ENCODE measurements around the gene ADCY9.

ADCY9 gene

DNA sequence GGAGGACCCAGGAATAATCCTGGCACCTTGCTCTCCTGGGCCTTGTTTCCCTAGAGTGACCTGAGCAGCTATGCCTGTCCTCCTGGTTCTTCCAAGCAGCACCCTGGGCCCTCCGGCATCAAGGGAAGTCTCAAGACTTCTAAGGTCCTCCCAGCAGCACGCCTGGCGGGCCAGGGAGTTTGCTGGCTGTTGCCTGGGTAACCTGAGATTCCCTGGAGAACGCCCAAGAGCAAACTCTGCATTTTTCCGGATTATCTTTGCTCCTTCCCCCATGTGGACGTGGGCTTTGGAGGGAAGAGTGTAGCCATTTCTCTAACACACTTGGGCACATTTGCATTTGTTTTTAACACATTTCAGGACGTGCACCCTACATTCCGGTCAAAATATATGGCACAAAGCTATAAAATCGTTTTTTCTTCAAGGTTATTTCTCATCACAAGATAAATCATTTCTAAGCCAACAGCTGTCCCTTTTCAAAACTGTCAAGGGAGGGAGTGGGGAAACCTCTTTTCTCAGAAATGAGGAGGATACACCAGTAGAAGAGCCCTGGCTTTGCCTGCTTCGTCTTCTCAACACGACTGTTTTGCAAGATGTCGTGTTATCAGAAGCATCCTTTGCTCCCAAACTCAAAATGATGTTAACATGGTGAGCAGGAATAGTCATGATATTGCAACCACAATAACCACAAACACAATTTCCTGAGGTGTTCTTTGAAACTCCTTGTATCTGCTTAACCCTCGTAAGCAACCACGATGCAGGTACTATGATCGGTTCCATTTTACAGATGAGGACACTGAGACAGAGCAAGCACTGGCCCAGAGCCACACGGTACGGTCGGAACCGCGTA lies 116.5 kb downstream of the ADCY9 start:
- no peak for DNase-seq

DNA sequence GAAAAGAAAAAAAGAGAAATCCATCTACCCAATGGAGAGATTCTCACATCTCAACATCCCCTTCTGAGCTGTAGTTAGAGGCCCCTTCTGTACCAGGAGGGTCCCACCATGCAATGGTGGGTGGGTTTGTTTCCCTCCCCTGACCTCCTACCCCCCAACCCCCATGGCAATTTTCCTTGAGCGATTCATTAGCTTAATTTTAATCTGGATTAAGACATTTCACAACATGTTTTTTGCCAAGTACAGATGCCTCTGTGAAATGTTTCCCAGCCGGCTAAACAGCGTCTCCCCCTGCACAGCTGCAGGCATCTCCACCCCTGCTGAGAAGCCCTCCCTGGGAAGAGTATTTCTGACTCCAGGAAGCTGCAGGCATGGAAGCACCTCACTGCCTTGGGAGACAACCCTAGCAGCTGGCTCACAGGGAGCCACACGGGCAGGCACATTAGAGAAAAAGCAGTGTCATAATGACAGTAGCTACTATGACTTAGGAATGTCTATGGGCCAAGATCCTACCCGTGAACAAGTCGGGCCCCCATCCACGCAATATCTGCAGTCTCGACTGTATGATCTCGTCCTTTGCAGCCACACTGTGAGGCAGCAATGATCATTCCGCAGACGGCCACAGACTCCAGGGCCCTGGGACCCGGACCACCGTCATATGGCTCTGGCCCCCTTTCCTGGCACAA lies 117.3 kb downstream of the ADCY9 start:
- DNase-seq = no peak

DNA sequence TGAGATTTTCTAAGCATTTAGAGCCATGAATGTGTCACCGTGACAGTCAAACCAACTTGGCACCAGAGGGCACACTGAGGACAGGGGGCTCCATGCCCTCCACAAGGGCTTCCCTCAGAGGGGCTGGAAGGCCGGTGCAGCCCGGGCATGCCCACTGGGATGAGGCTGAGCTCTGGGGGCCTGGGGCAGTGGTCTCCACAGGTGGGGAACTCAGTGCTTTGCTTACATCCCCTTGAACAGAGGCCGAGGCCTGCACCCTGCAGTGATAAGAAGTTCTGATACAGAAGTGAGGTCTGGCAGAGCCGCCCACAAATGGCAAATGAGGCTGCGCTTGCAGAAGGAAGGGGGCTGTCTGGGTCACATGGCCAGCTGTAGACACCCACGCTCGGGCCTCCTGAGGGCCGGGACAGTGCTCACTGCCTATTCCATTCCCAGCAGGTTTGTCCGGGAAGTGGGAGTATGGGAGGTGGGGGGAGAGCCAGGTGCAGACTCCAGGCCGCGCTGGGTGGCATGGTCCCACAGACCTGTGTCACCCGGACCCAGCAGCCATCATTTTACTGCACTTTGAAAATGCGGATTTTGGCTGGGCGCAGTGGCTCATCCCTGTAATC lies 118.9 kb downstream of the ADCY9 start:
- DNase-seq = no peak

DNA sequence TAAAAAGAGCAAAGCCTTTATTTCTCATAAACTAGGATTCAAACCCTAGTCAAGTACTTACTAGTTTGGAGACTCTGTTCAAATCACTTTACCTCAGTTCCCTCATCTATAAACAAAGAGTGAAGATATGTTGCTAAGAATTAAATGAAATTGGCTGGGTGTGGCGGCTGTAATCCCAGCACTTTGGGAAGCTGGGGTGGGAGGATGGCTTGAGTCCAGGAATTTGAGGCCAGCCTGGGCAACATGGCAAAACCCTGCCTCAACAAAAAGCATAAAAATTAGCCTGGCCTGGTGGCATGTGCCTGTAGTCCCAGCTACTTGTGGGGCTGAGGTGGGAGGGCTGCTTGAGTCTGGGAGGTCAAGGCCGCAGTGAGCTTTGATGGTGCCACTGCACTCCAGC lies 121.2 kb downstream of the ADCY9 start:
- no peak for DNase-seq

DNA sequence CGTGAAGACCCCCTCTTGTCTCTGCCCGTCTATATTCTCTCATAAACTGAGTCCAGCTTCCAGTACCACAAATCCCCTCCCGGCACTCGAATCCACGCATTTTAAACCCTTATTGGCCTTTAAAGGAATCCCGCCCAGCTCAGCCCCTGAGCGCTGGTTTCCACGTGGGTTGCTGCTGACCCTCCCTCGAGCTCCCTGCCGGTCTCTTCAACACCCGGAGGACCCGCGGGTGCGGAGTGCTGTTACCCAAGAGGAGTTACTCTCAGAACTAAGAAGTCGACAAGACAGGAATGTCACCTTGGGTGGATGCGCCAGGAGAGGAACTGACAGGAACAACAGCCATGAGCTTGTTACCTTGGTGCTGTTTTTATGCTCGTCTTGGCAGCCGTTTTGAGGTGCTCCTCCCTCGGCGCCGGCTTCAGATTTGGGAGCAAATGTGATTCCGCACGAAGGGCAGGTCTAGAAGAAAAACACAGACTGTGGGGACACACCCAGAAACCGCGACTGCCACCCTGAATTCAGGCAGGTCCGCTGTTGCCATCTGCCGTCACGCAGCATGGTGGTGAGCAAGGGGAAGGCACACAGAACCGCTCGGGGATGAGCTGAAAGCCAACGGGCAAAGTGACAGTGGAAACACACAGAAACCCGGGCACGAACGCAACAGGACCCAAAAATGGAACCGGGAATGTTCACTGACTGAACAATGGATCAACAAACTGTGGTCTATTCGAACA lies 123.0 kb downstream of the ADCY9 start:
- DNase-seq = no peak

DNA sequence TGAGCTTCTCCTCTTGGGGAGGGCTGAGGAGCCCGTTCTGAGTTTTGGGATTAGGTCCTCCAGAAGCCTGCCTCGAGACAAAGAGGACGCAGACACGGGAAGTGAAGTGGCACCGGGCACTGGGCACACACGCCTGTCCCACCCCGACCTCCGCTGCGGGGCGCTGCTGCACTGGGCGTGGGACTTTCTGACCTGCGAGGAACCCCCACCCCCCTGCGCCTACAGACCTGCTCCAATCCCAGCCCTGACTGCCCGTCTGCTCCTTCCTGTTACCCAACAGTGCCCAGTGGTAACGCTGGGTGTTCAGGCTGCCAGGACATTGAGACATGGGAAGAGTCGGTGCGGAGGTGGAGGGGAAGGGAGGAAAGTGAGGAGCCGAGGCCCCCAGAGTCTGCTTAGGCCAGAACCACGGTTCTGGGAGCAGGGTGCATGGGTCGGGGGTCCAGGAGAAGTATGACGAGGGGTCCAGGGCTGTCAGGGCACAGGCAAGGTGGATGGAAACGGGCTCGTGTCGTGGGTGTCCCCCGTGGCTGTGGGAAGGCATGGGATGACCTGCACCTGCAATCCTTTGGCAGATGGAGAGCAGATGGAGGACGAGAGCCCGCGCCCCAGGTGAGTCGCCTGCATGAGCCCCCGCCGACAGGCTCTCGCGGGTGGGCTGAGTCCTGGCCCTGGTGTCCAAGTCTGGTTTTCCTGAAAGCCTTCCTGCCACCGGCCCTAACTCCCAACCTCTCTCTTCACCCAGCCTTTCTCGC lies 123.8 kb downstream of the ADCY9 start:
- no peak for DNase-seq

DNA sequence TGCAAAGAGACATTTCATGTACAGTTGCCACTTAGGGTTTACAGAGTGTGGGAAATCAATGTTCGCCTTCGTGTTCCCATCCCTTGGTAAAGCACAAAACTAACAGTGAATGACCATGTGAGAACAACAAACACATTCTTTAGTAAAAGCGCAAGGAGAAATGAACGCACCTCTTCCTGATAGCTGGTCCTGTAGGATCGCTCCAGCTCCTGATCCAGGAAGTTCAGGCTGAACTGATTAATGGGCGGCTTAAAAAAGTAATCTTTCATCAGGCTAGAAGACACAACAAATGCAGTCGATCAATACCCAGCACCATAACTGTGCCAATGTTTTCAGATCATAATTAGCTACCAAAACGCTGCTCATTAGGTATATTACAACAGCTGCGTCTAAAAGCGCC lies 127.4 kb downstream of the ADCY9 start:
- no peak for DNase-seq

DNA sequence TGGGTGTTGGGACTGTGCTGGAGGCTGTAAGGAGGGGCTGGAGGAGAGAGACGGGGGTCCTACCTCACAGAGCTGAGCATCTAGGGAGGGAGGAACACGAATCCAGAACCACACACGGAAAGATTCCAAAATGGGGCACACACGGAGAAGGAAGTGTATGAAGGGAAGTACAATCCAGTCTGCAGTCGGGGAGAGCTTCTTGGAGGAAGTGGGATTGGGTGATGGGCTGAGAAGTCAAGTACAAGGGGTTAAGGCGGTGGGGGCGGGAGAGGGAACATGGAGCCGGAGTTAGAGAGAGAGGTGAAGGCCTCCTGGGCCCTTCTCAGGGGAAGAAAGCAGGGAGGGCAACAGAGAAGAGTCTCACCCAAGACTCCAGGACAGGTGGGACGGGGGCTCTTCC lies 128.2 kb downstream of the ADCY9 start:
- DNase-seq = no peak

DNA sequence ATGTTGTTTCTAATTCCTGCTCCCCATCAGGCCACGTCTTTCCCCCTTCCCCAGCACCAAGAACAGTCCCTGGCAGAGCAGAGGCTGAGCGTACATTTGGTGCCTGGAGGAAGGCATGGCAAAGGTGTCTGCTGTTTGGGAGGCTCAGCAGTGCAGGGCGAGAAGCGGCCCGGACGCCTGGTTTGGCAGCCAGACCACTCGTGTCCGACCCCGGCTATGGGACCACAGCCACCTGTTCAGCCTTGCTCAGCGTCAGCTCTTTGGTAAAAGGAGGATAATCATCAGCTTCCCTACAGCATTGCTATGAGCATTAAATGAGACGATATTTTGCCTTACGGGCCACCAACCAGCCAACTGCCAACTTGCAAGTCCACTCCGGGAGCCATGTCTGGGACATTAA lies 129.0 kb downstream of the ADCY9 start:
- DNase-seq = no peak

DNA sequence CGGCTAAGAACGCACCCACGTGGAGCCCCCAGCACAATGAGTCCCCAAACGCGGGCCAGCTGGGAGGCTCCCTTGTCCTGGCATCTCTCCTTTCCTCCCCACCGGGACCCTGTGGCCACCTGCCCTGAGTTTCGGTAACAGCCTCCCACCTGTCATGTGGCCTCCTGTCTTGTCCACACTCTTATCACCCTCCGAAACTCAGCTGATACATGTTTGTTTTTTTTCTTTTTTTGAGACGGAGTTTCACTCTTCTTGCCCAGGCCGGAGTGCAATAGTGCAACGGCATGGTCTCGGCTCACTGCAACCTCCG lies 130.1 kb downstream of the ADCY9 start:
- no peak for DNase-seq

DNA sequence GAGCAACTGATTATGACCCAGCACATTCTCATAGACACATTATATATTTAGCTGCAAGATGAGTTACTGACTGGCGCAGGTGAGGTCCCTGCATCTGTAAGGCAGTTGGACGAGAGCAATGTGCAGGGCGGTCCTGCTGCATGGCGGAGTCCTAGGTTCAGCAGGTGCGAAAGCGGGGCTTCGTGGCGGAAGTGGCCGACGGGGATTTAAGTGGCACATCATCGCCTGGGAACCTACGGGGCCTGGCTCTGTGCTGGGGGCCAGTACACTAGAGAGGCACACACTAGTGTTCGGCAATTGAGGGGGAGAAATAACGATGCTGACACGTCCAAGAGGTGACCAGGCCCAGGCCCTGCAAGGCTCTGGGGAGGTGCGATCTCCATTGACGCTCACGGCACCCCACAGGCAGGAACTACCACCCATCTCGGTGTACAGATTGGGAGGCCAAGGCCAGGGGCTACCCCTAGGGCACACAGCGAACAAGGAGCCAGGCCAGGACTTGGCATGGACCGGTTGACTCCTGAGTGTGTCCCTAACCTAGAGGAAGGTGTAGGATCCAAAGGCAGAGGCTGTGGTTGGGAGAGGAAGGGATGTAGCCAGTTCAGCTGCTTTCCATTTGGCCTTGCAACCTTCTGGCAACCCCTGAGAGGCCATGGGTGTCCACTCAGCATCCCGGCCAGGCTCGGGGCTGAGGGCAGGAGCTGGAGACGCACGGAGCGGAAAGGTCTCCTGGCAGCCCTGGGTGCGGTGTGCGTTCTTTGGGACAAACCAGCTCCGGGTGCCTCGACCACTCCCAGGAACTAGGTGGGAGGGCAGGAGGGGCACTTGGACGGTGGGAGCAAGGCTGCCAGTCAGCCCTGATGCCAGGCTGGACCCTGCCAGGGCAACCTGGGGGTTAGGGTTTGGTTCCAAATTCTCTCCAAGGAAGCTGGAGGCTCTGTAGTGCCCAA lies 131.9 kb downstream of the ADCY9 start:
- no peak for DNase-seq

DNA sequence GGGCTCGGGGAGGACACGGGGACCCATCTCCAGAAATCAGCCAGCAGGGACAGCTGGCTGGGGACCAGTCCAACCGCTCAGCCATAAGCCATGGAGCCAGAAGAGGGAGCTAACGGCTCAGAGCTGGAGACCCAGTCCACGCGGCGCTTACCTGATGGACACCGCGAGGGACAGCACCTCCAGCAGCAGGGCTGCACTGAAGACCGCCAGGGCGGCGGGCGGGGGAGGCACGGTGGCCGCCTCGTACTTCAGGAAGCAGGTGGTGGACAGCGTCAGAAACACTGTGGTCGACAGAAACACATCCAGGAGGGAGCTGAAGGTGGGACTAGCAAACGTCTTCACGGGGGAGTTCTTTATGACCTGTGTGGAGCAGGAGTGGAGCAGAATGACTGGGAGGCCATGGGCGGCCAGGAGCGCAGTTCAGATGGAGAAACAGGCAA lies 133.1 kb downstream of the ADCY9 start:
- DNase-seq = peak; percentile 48

DNA sequence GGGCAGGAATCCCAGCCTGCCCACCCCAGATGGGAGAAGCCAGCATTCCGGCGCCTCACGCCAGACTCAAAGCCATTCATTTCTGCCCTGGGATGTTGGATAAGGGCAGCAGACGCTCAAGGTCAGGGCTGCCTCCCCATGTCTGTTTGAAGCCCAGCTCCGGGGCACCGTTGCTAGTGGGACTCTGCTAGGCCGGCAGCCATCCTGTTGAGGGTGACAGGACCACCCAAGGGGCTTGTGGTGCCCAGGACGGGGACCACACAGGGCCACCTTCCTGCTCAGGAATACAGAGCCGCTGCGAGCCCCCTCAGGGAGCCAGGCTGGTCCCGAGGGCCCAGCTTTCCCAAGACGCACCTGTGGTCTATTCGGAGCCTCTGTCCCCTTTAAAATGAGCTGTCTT lies 134.0 kb downstream of the ADCY9 start:
- no peak for DNase-seq

DNA sequence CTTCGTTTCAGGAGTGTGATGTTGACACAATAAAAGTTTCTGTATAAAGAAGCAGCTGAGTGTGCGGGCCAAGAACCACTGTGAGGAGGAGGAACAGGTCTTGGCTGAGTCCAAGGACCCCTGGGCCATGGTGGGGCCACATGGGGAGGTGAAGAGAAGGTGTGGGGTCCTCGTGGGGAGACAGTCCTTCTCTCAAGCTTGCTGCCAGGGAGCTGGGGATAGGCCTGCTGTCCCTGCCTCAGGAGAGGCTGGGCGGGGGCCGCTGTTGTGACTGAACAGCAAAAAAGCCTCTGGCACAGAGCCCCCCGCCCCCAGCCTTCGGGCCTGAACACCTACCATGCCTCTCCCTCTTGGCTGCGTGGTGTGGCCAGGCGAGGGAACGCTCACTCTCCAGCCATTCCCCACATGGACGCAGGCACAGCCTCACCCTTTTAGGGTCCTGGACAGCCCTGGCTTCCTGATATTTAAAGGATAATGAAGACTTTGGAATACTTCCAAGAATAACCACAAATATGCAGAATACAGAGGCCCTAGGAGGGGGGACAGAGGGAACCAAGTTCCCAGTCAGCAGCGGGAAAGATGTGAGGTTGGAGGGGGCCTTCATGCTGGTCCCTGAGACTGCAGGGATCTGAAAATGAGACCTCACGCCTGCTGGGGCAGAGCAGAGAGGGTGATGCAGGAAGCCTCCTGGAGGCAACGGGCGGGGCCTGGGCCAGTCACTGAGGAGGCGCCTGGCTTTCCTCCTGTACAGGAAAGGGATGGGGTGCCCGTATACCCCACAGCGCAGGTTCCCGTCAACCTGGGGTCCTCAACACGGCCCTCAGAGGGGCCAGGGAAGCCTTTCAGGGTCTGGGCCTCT lies 135.8 kb downstream of the ADCY9 start:
- DNase-seq = no peak

DNA sequence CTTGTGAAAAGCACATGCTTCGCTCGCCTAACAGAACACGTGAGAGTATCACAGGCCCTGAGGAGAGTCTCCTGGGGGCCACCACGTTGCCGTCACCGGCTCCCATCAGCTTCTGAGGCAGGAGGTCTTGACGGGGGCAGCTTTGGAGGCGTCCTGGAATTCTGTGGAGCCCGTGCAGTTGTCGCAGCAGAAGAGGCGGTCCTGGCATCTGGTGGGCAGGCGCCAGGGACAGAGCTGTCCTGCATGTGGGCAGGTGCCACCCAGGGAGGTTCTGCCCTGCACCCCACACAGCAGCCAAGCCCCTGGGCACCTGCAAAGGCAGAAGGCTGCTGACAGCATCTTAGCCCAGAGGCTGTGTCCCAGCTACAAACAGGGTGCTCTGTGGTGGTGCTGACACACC lies 136.7 kb downstream of the ADCY9 start:
- no peak for DNase-seq

DNA sequence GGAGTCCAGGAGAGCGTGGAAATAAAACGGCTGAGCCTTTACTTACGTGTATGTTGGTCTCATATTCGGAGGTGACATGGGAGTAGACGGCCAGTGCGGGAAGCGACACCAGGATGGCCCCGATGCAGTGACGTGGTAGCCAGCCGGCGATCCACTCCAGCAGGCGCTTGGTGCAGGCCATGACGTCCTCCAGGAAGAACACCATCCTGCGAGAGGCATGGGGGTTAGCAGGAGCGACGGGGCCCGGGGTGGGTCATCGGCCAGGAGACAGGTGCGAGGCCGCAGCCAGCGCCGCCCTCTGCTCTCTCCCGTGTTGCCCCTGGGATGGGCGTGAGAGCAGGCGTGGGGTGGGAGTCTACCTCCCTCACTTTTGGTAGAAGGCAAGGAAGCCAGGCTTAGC lies 137.2 kb downstream of the ADCY9 start:
- no peak for DNase-seq

DNA sequence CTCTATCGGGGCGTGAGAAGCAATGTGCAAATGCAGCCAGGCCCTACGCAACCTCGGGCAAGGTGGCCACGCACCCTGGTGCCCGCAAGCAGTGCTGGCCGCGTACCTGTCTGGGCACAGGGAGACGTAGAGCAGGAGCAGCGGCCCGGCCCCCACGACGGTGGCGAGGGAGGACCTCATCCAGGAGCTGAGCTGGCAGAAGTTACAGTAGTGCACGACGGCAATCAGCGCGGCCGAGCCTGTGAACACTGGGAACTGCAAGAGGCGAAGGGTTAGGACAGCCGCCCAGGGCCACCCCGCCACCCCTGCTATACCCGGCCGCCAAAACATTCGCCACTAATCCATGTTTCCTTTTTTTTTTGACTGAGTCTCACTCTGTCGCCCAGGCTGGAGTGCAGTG lies 138.9 kb downstream of the ADCY9 start:
- no peak for DNase-seq

DNA sequence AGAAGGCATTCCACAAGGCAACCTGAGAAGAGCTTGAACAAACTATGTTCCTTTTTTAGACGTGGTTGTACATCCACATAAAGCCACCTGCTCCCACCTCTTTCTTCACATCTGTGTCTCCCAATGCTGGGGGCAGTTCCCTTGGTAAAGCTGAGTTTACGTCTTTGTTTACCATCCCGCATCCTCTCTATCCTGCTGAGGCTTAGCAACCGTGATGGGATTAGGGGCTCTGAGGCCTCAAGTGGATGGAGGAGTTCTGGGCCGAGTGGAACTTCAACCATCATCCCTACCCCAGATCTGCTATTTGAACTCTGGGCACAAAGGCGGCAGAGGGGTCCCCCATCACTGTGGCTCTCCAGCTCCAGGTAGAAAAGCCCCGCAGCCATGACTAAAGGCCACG lies 141.5 kb downstream of the ADCY9 start:
- no peak for DNase-seq

DNA sequence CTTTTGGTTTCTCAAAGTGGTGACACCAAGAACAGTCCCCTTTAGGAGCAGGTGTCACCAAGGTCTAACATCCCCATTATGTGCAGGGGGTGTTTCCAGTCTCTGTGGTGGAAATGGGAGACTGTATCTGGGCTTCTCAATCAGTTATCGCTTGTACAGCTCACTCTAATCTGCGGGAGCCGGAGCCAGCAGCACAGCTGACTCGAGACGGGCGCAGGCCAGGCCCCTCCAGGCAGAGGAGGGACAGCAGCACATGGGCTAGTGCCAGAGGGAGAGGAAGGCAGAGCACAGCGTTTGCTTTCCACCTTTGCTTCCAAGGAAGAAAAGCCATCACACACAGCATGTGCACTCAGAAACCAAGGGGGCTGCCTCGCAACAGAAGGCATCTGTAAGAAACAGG lies 144.5 kb downstream of the ADCY9 start:
- DNase-seq = no peak

DNA sequence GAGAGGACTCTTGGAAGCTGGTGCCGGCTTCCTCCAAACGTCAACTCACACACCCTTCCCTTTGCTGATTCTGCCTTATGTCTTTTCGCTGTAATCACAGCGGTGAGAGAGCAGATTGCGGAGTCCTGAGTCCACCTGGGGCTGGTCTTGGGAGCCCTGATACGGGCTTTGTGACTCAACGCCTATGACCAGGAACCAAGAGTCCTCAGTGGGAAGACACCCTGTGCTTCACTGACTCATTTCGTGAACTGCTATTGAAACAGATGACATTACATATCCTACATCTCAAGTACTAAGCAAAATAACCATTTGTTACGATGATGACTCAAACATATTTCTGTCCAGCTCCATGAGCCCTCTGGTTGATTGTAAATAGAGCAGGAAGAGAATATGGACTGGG lies 145.0 kb downstream of the ADCY9 start:
- no peak for DNase-seq

DNA sequence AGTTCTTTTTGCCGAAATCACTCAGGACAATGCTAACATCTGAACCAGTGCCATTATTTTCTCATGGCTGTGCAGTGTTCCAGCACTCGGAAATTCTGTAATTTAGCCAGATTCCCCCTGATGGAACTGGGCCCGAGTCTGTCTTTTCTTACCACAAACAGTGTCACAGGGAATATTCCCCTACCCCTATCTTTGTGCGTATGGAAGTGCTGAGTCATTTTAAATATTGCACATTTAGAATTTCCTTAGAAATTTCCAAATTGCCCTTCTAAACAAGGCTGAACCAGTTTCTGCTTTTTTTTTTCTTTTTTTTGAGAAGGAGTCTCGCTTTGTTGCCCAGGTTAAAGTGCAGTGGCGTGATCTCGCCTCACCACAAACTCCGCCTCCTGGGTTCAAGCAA lies 147.7 kb downstream of the ADCY9 start:
- no peak for DNase-seq
